ENCODE measurements around the gene CEACAM16.
A peak's percentile ranks its signal among the peaks of the same experiment; 100 is the strongest.
"Not testable (repeated sequence)": the region's sequence is repeated elsewhere in the genome, so short reads cannot be mapped to it uniquely, and the experiment has no call there.

The CEACAM16 gene

GRCh38 chr19:44677019-44677811 lies 21.7 kb upstream of the CEACAM16 start:
- no peak for DNase-seq

GRCh38 chr19:44680536-44680935 lies 18.4 kb upstream of the CEACAM16 start:
- no peak for DNase-seq

- no peak for DNase-seq
Measured at GRCh38 chr19:44681992-44682790, 16.8 kb upstream of the CEACAM16 start.

- DNase-seq, result no peak
Measured at GRCh38 chr19:44682807-44683206, 16.1 kb upstream of the CEACAM16 start.

- no peak for DNase-seq
Measured at GRCh38 chr19:44683434-44684210, 15.3 kb upstream of the CEACAM16 start.

- DNase-seq, result not testable (repeated sequence)
Measured at GRCh38 chr19:44684396-44684795, 14.6 kb upstream of the CEACAM16 start.

GRCh38 chr19:44684892-44685863 lies 13.8 kb upstream of the CEACAM16 start:
- no peak for DNase-seq

- DNase-seq, result no peak
Measured at GRCh38 chr19:44685877-44686276, 13.1 kb upstream of the CEACAM16 start.

GRCh38 chr19:44686896-44687295 lies 12.1 kb upstream of the CEACAM16 start:
- no peak for DNase-seq

- no peak for DNase-seq
Measured at GRCh38 chr19:44687888-44688287, 11.1 kb upstream of the CEACAM16 start.

- DNase-seq, result peak; percentile 82
Measured at GRCh38 chr19:44689290-44690130, 9.4 kb upstream of the CEACAM16 start.

- DNase-seq, result no peak
Measured at GRCh38 chr19:44690131-44690440, 8.9 kb upstream of the CEACAM16 start.

GRCh38 chr19:44692379-44692721 lies 6.6 kb upstream of the CEACAM16 start:
- no peak for DNase-seq

- peak; percentile 14 for DNase-seq
Measured at GRCh38 chr19:44694184-44694579, 4.8 kb upstream of the CEACAM16 start.

- DNase-seq, result no peak
Measured at GRCh38 chr19:44696939-44697669, 1.8 kb upstream of the CEACAM16 start.

- DNase-seq, result no peak
Measured at GRCh38 chr19:44697670-44698034, 1.3 kb upstream of the CEACAM16 start.

GRCh38 chr19:44700547-44700946 lies 1.6 kb downstream of the CEACAM16 start:
- DNase-seq, result no peak

GRCh38 chr19:44701228-44701627 lies 2.3 kb downstream of the CEACAM16 start:
- no peak for DNase-seq

GRCh38 chr19:44702551-44703176 lies 3.7 kb downstream of the CEACAM16 start:
- no peak for DNase-seq

- DNase-seq, result no peak
Measured at GRCh38 chr19:44703336-44704078, 4.6 kb downstream of the CEACAM16 start.

All from activated CD4-positive, alpha-beta T cell treated with anti-CD3 and anti-CD28 coated beads, Interleukin-2, amount 50 U/mL, for 1 hour (primary cell).